ENCODE data around the gene PLEKHM3.

- TF ChIP-seq CTCF (IDR thresholded peaks at IDR 0.05) (no peak), EZH2 (IDR thresholded peaks at IDR 0.05) (no peak), EZH2phosphoT487 (IDR thresholded peaks at IDR 0.05) (no peak)
Observed at GRCh38 chr2:207983641-207984042, 41.7 kb downstream of the PLEKHM3 start.
